HEK293 (cell line): ENCODE results near the gene KIAA1755.
A peak's percentile ranks its signal among the peaks of the same experiment; 100 is the strongest.

Source experiments
- CTCF ChIA-PET: fragments of 350-600 bp; formaldehyde crosslinking; extraction: SDS; loops from one replicate; lab custom pipeline; 2021; ENCODE audit warnings: antibody characterized with exemption; lab: Yijun Ruan, JAX
- POLR2A ChIA-PET: fragments of 300-600 bp; formaldehyde crosslinking; extraction: SDS; loops from one replicate; lab custom pipeline; 2020; ENCODE audit warnings: antibody characterized with exemption, inconsistent platforms; lab: Yijun Ruan, JAX
- H3K27ac ChIP-seq: fragments of 200-500 bp; sonication (Bioruptor generic); 2 replicates; pipeline ENCODE4 v1.5.1; 2014; ENCODE audit warnings: low read depth, low read length, control low read depth, inconsistent platforms; ENCODE audit errors: extremely low read depth
- H3K36me3 ChIP-seq, 2 experiments: fragments of 200-500 bp in 1 of 2; sonication (Bioruptor generic) in 1 of 2; 1 replicate in 1 of 2; 2 replicates in 1 of 2; pipeline ENCODE4 v1.5.1; 2014 to 2017; ENCODE audit warnings: inconsistent platforms in 2 of 2, low read length in 2 of 2; ENCODE audit not compliant: control insufficient read depth in 2 of 2, insufficient read depth in 1 of 2
- H3K4me1 ChIP-seq: fragments of 200-500 bp; sonication (Bioruptor generic); 2 replicates; pipeline ENCODE4 v1.5.1; 2014; ENCODE audit warnings: mild to moderate bottlenecking, low read length, inconsistent platforms; ENCODE audit not compliant: control insufficient read depth, insufficient read depth
- H3K4me3 ChIP-seq: 2 replicates; pipeline ENCODE4 v1.5.1; 2011; ENCODE audit warnings: low read depth, mild to moderate bottlenecking, control low read depth, low read length, moderate library complexity
- H3K9me3 ChIP-seq: fragments of 200-500 bp; sonication (Bioruptor generic); 2 replicates; pipeline ENCODE4 v1.5.1; 2014; ENCODE audit warnings: low read depth, low read length, inconsistent platforms; ENCODE audit not compliant: control insufficient read depth, insufficient read depth
- PRDM1 ChIP-seq: fragments of 450-650 bp; formaldehyde crosslinking; IDR thresholded peaks from 2 replicates; pipeline ENCODE4; 2016; ENCODE audit warnings: missing biosample characterization, missing genetic modification characterization
- SCRT2 ChIP-seq: fragments of 450-650 bp; formaldehyde crosslinking; IDR thresholded peaks from 2 replicates; pipeline ENCODE4 v1.5.1; 2016; ENCODE audit warnings: missing biosample characterization, missing genetic modification characterization
- YY1 ChIP-seq: fragments of 450-650 bp; formaldehyde crosslinking; IDR thresholded peaks from 2 replicates; pipeline ENCODE4 v1.5.1; 2018; ENCODE audit warnings: missing biosample characterization, missing genetic modification characterization
- ZNF112 ChIP-seq: fragments of 450-650 bp; formaldehyde crosslinking; IDR thresholded peaks from 2 replicates; pipeline ENCODE4 v1.5.0; 2017; ENCODE audit warnings: missing biosample characterization, missing genetic modification characterization
- ZNF175 ChIP-seq: fragments of 450-650 bp; formaldehyde crosslinking; IDR thresholded peaks from 2 replicates; pipeline ENCODE4 v1.5.1; 2016; ENCODE audit warnings: missing biosample characterization, missing genetic modification characterization
- ZNF302 ChIP-seq: fragments of 450-650 bp; formaldehyde crosslinking; IDR thresholded peaks from 2 replicates; pipeline ENCODE4 v1.5.1; 2016; ENCODE audit warnings: missing biosample characterization, missing genetic modification characterization, low read depth
- ZNF426 ChIP-seq: fragments of 450-650 bp; formaldehyde crosslinking; IDR thresholded peaks from 2 replicates; pipeline ENCODE4 v1.5.1; 2017; ENCODE audit warnings: missing biosample characterization, missing genetic modification characterization, mild to moderate bottlenecking, inconsistent platforms, moderate library complexity
- ZNF473 ChIP-seq: fragments of 450-650 bp; formaldehyde crosslinking; IDR thresholded peaks from 2 replicates; pipeline ENCODE4 v1.5.1; 2017; ENCODE audit warnings: missing biosample characterization, missing genetic modification characterization
- ZNF548 ChIP-seq: fragments of 450-650 bp; formaldehyde crosslinking; IDR thresholded peaks from 2 replicates; pipeline ENCODE4 v1.5.1; 2016; ENCODE audit warnings: missing biosample characterization, missing genetic modification characterization
- ZNF792 ChIP-seq: fragments of 450-650 bp; formaldehyde crosslinking; IDR thresholded peaks from 2 replicates; pipeline ENCODE4 v1.5.1; 2016; ENCODE audit warnings: missing biosample characterization, missing genetic modification characterization
- ZXDB ChIP-seq: fragments of 450-650 bp; formaldehyde crosslinking; IDR thresholded peaks from 2 replicates; pipeline ENCODE4 v1.5.1; 2016; ENCODE audit warnings: missing biosample characterization, missing genetic modification characterization
- TF ChIP-seq, protein P1 (sequence below): fragments of 450-650 bp; formaldehyde crosslinking; IDR thresholded peaks from 2 replicates; pipeline ENCODE4; 2016; ENCODE audit warnings: missing biosample characterization, missing genetic modification characterization
- TF ChIP-seq, protein P2 (sequence below): fragments of 450-650 bp; formaldehyde crosslinking; IDR thresholded peaks from 2 replicates; pipeline ENCODE4 v1.5.1; 2016; ENCODE audit warnings: missing biosample characterization, missing genetic modification characterization
- TF ChIP-seq, protein P3 (sequence below): fragments of 450-650 bp; formaldehyde crosslinking; IDR thresholded peaks from 2 replicates; pipeline ENCODE4 v1.5.1; 2017; ENCODE audit warnings: missing biosample characterization, missing genetic modification characterization
- TF ChIP-seq, protein P4 (sequence below): fragments of 450-650 bp; formaldehyde crosslinking; IDR thresholded peaks from 2 replicates; pipeline ENCODE4 v1.5.1; 2016; ENCODE audit warnings: missing biosample characterization, missing genetic modification characterization
- TF ChIP-seq, protein P5 (sequence below): fragments of 450-650 bp; formaldehyde crosslinking; IDR thresholded peaks from 2 replicates; pipeline ENCODE4 v1.5.1; 2016; ENCODE audit warnings: missing biosample characterization, missing genetic modification characterization

The KIAA1755 gene

DNA sequence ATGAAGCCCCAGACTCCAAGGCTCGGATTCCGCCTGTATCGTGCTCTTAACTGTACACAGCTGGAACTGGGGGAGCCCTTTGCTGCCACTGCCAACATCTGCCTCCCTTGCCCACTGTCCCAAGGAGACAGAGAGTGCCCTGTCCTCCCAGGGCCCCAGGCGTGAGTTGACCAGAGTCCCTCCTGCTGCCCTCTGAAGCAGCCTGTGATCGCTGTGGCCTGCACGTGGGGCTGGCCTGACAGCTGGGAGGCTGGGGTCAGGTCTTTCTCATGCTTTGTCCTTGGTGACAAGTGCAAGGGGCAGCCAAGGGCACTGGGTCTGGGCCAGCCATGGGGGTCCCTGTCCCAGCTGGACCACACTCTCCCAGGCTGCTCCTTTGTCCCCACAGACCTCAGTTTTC lies 44.3 kb downstream of the KIAA1755 start:
- no peaks in the 10 kb centered on the region for H3K36me3 ChIP-seq
- POLR2A ChIA-PET, result no interaction called here

DNA sequence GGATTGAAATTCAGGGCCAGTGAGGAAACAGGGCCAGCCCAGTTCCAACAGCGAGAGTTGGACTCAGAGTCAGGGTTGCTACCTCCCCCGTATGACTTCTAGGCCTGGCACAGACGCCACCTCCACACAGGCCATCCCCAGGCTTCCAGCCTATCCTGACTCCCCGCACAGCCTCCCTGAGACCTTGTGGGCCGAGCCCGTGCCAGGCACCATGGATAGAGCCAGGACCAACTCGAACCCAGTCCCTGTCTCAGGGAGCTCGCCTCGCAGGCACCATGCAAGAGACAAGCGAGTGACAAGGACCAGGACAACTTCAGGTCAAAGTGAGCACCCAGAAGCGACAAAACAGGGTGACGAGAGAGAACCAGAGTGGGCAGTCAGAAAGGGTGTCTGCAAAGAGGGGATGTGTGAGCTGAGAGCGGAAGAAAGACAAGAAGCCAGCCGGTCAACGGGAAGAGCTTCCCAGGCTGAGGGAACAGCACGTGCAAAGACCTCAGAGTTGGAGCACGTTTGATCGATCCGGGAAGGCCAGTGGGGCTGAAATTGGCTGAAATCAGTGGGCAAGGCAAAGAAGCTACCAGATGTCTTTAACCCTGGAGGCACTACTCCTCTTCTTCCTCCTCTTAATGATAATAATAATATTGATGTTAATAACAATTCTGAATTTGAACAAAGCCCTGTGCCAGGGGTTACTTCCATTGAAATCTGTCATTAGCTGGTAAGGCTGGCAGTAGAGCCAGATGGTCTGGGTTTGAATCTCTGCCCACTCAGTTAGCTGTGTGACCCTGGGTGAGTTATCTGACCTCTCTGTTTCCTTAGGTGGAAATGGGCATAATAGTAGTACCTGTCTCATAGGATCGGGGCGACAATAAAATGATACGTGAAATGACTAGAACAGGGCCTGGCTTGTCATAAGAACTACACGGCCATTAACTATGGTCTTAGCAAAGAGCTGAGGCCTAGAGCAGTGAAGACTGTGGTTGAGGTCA lies 45.0 kb downstream of the KIAA1755 start:
- POLR2A ChIA-PET, result interaction anchor here (0.6 kb wide), 1 partner anchor 105 kb away, joined by 3 read pairs; no protein-coding TSS in a partner anchor

More for the DNA sequence above, 44.3 kb downstream of the KIAA1755 start:
- no peak for TF ChIP-seq ZNF548
- TF ChIP-seq, protein P1, sequence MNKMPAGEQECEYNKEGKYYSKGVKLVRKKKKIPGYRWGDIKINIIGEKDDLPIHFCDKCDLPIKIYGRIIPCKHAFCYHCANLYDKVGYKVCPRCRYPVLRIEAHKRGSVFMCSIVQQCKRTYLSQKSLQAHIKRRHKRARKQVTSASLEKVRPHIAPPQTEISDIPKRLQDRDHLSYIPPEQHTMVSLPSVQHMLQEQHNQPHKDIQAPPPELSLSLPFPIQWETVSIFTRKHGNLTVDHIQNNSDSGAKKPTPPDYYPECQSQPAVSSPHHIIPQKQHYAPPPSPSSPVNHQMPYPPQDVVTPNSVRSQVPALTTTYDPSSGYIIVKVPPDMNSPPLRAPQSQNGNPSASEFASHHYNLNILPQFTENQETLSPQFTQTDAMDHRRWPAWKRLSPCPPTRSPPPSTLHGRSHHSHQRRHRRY (tag by site-specific recombination), result no peak
- no peak for TF ChIP-seq ZXDB
- Histone ChIP-seq H3K9me3 (no peaks in the 10 kb centered on the region), H3K4me1 (no peaks in the 10 kb centered on the region), H3K27ac (no peak overlapping the region), H3K4me3 (no peak overlapping the region)
- CTCF ChIA-PET, result interaction anchor here (0.6 to 2.6 kb wide), 4 partner anchors 13 to 159 kb away, joined by 3 to 11 read pairs (median 6); no protein-coding TSS in a partner anchor

DNA sequence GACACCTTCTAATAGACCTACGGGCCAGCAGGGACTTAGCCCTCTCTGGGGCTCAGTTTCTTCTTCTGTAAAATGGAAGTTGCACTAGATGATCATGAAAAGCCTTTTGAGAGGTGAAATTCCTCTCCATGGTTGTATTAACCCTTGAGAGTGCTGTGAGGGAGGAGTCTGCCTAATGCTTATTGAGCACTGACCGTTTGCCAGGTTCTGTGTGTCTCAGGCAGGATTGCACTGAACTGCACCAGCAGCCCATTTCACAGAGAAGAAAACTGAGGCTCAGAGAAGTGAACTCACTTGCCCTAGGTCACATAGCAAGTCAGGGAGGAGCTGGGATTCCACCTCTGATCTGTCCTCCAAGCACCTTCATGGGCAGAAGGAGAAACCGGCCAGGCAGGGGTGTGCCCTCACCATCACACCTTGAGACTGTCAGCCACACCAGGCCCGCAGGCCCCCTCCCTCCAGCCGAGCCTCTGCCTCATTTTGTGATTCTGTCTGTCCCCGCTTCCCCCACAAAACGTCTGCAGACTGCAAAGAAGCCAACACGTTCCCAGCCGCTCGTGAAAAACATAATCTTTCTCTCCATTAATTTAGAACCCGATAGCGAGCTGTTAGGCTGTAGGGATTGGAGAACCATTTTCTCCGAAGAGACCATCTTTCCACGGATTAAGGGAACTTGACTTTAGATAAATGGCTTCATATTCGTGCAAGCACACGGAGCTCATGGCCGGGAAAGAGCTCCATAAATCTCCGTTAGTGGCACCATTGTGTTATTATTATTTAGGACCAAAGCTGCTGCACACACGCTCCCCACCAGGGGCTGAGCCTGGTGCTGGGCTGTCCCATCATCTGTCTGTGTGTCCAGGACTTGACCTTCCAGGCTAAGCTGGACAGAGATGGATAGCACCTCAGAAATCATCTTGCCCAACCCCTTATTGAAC lies 46.0 kb downstream of the KIAA1755 start:
- H3K9me3 ChIP-seq, result no peaks in the 10 kb centered on the region
- no peak overlapping the region for H3K4me3 ChIP-seq
- H3K4me1 ChIP-seq, result no peaks in the 10 kb centered on the region
- H3K36me3 ChIP-seq, result no peaks in the 10 kb centered on the region
- H3K27ac ChIP-seq, result no peak overlapping the region
- ChIA-PET CTCF (interaction anchor here (0.6 to 2.6 kb wide), 3 partner anchors 42 to 180 kb away, joined by 3 to 11 read pairs (median 3); no protein-coding TSS in a partner anchor), POLR2A (interaction anchor here (0.6 kb wide), 1 partner anchor 104 kb away, joined by 3 read pairs; no protein-coding TSS in a partner anchor)
- no peak for TF ChIP-seq ZNF112 (tag by site-specific recombination)
- TF ChIP-seq, protein P2, sequence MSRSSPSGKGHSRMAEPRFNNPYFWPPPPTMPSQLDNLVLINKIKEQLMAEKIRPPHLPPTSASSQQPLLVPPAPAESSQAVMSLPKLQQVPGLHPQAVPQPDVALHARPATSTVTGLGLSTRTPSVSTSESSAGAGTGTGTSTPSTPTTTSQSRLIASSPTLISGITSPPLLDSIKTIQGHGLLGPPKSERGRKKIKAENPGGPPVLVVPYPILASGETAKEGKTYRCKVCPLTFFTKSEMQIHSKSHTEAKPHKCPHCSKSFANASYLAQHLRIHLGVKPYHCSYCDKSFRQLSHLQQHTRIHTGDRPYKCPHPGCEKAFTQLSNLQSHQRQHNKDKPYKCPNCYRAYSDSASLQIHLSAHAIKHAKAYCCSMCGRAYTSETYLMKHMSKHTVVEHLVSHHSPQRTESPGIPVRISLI, result no peak
- no peak for TF ChIP-seq PRDM1
- TF ChIP-seq ZNF792 (tag by site-specific recombination), result no peak
- no peak for TF ChIP-seq ZNF473
- no peak for TF ChIP-seq ZNF302 (tag by site-specific recombination)
- TF ChIP-seq YY1 (tag by site-specific recombination), result no peak
- TF ChIP-seq, protein P3, sequence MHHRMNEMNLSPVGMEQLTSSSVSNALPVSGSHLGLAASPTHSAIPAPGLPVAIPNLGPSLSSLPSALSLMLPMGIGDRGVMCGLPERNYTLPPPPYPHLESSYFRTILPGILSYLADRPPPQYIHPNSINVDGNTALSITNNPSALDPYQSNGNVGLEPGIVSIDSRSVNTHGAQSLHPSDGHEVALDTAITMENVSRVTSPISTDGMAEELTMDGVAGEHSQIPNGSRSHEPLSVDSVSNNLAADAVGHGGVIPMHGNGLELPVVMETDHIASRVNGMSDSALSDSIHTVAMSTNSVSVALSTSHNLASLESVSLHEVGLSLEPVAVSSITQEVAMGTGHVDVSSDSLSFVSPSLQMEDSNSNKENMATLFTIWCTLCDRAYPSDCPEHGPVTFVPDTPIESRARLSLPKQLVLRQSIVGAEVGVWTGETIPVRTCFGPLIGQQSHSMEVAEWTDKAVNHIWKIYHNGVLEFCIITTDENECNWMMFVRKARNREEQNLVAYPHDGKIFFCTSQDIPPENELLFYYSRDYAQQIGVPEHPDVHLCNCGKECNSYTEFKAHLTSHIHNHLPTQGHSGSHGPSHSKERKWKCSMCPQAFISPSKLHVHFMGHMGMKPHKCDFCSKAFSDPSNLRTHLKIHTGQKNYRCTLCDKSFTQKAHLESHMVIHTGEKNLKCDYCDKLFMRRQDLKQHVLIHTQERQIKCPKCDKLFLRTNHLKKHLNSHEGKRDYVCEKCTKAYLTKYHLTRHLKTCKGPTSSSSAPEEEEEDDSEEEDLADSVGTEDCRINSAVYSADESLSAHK, result no peak
- TF ChIP-seq ZNF175 (tag by site-specific recombination), result no peak
- no peak for TF ChIP-seq ZNF426 (tag by site-specific recombination)
- TF ChIP-seq, protein P4, sequence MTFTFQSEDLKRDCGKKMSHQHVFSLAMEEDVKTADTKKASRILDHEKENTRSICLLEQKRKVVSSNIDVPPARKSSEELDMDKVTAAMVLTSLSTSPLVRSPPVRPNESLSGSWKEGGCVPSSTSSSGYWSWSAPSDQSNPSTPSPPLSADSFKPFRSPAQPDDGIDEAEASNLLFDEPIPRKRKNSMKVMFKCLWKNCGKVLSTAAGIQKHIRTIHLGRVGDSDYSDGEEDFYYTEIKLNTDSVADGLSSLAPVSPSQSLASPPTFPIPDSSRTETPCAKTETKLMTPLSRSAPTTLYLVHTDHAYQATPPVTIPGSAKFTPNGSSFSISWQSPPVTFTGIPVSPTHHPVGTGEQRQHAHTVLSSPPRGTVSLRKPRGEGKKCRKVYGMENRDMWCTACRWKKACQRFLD (tag by site-specific recombination), result no peak

More for the DNA sequence above, 45.0 kb downstream of the KIAA1755 start:
- H3K9me3 ChIP-seq, result no peaks in the 10 kb centered on the region
- H3K36me3 ChIP-seq, result no peaks in the 10 kb centered on the region
- no peak for TF ChIP-seq SCRT2 (tag by site-specific recombination)
- TF ChIP-seq, protein P5, sequence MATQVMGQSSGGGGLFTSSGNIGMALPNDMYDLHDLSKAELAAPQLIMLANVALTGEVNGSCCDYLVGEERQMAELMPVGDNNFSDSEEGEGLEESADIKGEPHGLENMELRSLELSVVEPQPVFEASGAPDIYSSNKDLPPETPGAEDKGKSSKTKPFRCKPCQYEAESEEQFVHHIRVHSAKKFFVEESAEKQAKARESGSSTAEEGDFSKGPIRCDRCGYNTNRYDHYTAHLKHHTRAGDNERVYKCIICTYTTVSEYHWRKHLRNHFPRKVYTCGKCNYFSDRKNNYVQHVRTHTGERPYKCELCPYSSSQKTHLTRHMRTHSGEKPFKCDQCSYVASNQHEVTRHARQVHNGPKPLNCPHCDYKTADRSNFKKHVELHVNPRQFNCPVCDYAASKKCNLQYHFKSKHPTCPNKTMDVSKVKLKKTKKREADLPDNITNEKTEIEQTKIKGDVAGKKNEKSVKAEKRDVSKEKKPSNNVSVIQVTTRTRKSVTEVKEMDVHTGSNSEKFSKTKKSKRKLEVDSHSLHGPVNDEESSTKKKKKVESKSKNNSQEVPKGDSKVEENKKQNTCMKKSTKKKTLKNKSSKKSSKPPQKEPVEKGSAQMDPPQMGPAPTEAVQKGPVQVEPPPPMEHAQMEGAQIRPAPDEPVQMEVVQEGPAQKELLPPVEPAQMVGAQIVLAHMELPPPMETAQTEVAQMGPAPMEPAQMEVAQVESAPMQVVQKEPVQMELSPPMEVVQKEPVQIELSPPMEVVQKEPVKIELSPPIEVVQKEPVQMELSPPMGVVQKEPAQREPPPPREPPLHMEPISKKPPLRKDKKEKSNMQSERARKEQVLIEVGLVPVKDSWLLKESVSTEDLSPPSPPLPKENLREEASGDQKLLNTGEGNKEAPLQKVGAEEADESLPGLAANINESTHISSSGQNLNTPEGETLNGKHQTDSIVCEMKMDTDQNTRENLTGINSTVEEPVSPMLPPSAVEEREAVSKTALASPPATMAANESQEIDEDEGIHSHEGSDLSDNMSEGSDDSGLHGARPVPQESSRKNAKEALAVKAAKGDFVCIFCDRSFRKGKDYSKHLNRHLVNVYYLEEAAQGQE (tag by site-specific recombination), result peak; percentile 29; the same call in 1 of the 2 replicates
- no peak overlapping the region for H3K27ac ChIP-seq
- H3K4me3 ChIP-seq, result no peak overlapping the region
- no peaks in the 10 kb centered on the region for H3K4me1 ChIP-seq
- CTCF ChIA-PET, result interaction anchor here (0.6 to 2.6 kb wide), 5 partner anchors 14 to 158 kb away, joined by 3 to 11 read pairs (median 3); no protein-coding TSS in a partner anchor
